Esophagus muscularis mucosa (tissue), 3 donors: Measurements from ENCODE around the gene HSPA1B.

Experiments
- CTCF ChIP-seq, 3 experiments: fragments of 200-600 bp in 2 of 3; fragments of 450-650 bp in 1 of 3; sonication (generic) in 2 of 3; IDR thresholded peaks; one replicate each; pipeline ENCODE4 v1.5.1; 2017 to 2019; ENCODE audit warnings: antibody characterized with exemption in 3 of 3, mild to moderate bottlenecking in 2 of 3, moderate library complexity in 1 of 3
- POLR2A ChIP-seq: fragments of 450-650 bp; IDR thresholded peaks from one replicate; pipeline ENCODE4 v1.6.1; 2017; ENCODE audit warnings: antibody characterized with exemption, moderate library complexity, mild to moderate bottlenecking, low read depth
- POLR2AphosphoS5 ChIP-seq, 2 donors: sonication (generic); formaldehyde crosslinking; IDR thresholded peaks; one replicate each; pipeline ENCODE4 v1.6.1; 2017; ENCODE audit warnings: antibody characterized with exemption in 2 of 2

- TF ChIP-seq CTCF (IDR thresholded peaks at IDR 0.05) (no peak), POLR2A (no peak), POLR2AphosphoS5 (IDR thresholded peaks at IDR 0.05) (no peak)
These were observed 31.2 kb downstream of the HSPA1B start for GRCh38 chr6:31858707-31859106.
